Endothelial cell of umbilical vein (primary cell): ENCODE data around the gene IRF2. TPM values are rescaled to one million over a fixed set of nuclear protein-coding genes. Genes with fewer than 3 reads are reported as not detected.
A peak's percentile ranks its signal among the peaks of the same experiment; 100 is the strongest.

ENCODE experiments used
- BruUV-seq: library from RNA; stranded (reverse); fragments of 400-500 nt; replicated peaks from 2 replicates; lab custom pipeline; 2021; lab: Mats Ljungman, UMichigan
- CTCF ChIA-PET: fragments of 300-600, 350-600 bp; sonication (Branson Sonifier 250); formaldehyde crosslinking; loops from one replicate; lab custom pipeline; 2021; ENCODE audit warnings: antibody characterized with exemption, inconsistent platforms; lab: Charles Lee
- POLR2A ChIA-PET: fragments of 300-600, 350-600 bp; sonication (Branson Sonifier 250); formaldehyde crosslinking; loops from one replicate; lab custom pipeline; 2021; ENCODE audit warnings: antibody characterized with exemption, inconsistent platforms; lab: Charles Lee
- DNase-seq: peaks from one replicate; pipeline ENCODE4 v3.0.0-alpha.2; 2011; ENCODE audit warnings: low read depth, low spot score
- FAIRE-seq: peaks from 2 replicates; lab custom pipeline; 2011; peaks lifted over from hg19 to GRCh38; lab: Jason Lieb, UNC
- H2AFZ ChIP-seq: 2 replicates; pipeline ENCODE4 v1.6.0; 2012; ENCODE audit warnings: low read depth, low read length, control low read depth, inconsistent platforms
- H3K27ac ChIP-seq: 2 replicates; pipeline ENCODE4 v1.5.1; 2011; ENCODE audit warnings: low read depth, mild to moderate bottlenecking, control low read depth, low read length, moderate library complexity; ENCODE audit not compliant: insufficient read depth
- H3K27me3 ChIP-seq, 2 experiments: 2 replicates each; pipeline versions ENCODE4 v1.6.0 to v1.6.1; 2011; ENCODE audit warnings: low read length in 2 of 2, mixed read lengths in 1 of 2; ENCODE audit not compliant: control insufficient read depth in 2 of 2, insufficient read depth in 2 of 2
- H3K36me3 ChIP-seq, 2 experiments: 2 replicates in 1 of 2; 3 replicates in 1 of 2; pipeline ENCODE4 v1.5.1; 2011; ENCODE audit warnings: low read length in 2 of 2, mild to moderate bottlenecking in 1 of 2, moderate library complexity in 1 of 2; ENCODE audit not compliant: control insufficient read depth in 2 of 2, insufficient read depth in 2 of 2; ENCODE audit errors: extremely low read depth in 1 of 2
- H3K4me1 ChIP-seq: 3 replicates; pipeline ENCODE4 v1.5.1; 2011; ENCODE audit warnings: mild to moderate bottlenecking, low read length; ENCODE audit not compliant: control insufficient read depth, insufficient read depth; ENCODE audit errors: extremely low read depth
- H3K4me2 ChIP-seq: 2 replicates; pipeline ENCODE4 v1.6.1; 2011; ENCODE audit warnings: low read length, control low read depth, mixed read lengths; ENCODE audit not compliant: insufficient read depth
- H3K4me3 ChIP-seq, 3 experiments: fragments of 200-600 bp in 1 of 3; sonication (generic), shearing (Covaris generic) in 1 of 3; replicated peaks in 1 of 3; 2 replicates each; pipeline ENCODE4 v1.5.1; 2011 to 2016; ENCODE audit warnings: control low read depth in 3 of 3, low read length in 3 of 3, mild to moderate bottlenecking in 2 of 3, inconsistent platforms in 1 of 3, low read depth in 1 of 3, moderate library complexity in 1 of 3; ENCODE audit not compliant: insufficient read depth in 1 of 3
- H3K79me2 ChIP-seq: 2 replicates; pipeline ENCODE4 v1.6.0; 2012; ENCODE audit warnings: low read length, inconsistent platforms; ENCODE audit not compliant: control insufficient read depth, insufficient read depth
- H3K9ac ChIP-seq: replicated peaks from 2 replicates; pipeline ENCODE3; 2011; ENCODE audit warnings: low read length, control low read depth; ENCODE audit not compliant: insufficient read depth; ENCODE audit errors: extremely low read depth
- H3K9me1 ChIP-seq: replicated peaks from 3 replicates; pipeline ENCODE4 v1.6.0; 2011; ENCODE audit warnings: mild to moderate bottlenecking, low read length; ENCODE audit not compliant: control insufficient read depth, insufficient read depth; ENCODE audit errors: extremely low read depth
- H3K9me3 ChIP-seq: replicated peaks from 2 replicates; pipeline ENCODE4 v1.5.1; 2012; ENCODE audit warnings: low read length, inconsistent platforms; ENCODE audit not compliant: control insufficient read depth, insufficient read depth
- H4K20me1 ChIP-seq: replicated peaks from 2 replicates; pipeline ENCODE3; 2011; ENCODE audit warnings: mild to moderate bottlenecking, low read length; ENCODE audit not compliant: control insufficient read depth, insufficient read depth; ENCODE audit errors: extremely low read depth
- FOS ChIP-seq: IDR thresholded peaks from 2 replicates; pipeline ENCODE4 v1.6.1; 2011; ENCODE audit warnings: mild to moderate bottlenecking, low read length, moderate library complexity, borderline replicate concordance; ENCODE audit not compliant: insufficient read depth
- GATA2 ChIP-seq: IDR thresholded peaks from 2 replicates; pipeline ENCODE4 v1.7.0; 2011; ENCODE audit warnings: low read depth, mild to moderate bottlenecking, moderate library complexity, mixed read lengths, low read length; ENCODE audit not compliant: insufficient read length, insufficient read depth
- MAX ChIP-seq: IDR thresholded peaks from 2 replicates; pipeline ENCODE4 v1.6.1; 2011; ENCODE audit not compliant: insufficient read depth, insufficient read length
- POLR2AphosphoS5 ChIP-seq: IDR thresholded peaks from 2 replicates; pipeline ENCODE4 v1.6.1; 2012; ENCODE audit warnings: low read depth, mild to moderate bottlenecking, control low read depth, low read length, moderate library complexity; ENCODE audit not compliant: insufficient read depth
- dilution Hi-C: fragments of 300-500 bp; cut with MboI; formaldehyde crosslinking; loops from one replicate; pipeline ENCODE4 v1.15.0; 2019; ENCODE audit warnings: low sequenced_read_pairs; ENCODE audit not compliant: extremely low pct_ligation_motif_present
- intact Hi-C: fragments of 100-400 bp; cut with micrococcal nuclease; formaldehyde crosslinking; loops from one replicate; pipeline ENCODE4 v1.10.0; 2022
- polyA plus RNA-seq, 4 experiments: library from polyadenylated mRNA; depleted of rRNA in 3 of 4; stranded (reverse) in 3 of 4; unstranded in 1 of 4; fragments of >200 nt; gene quantifications; 2 replicates each; pipeline versions ENCODE4 v1.2.1 to v1.2.3, GENCODE V29; 2011 to 2012; ENCODE audit warnings: missing spikeins in 1 of 4
- total RNA-seq: library from RNA; stranded (reverse); gene quantifications from 2 replicates; pipeline ENCODE4 v1.2.3, GENCODE V29; 2021

IRF2 gene
- total and polyA plus RNA-seq, 2 donors (not counting 3 experiments of a cell fraction or from before 2014, with no cell fraction given) = 26.9 to 27.6 TPM

- intact Hi-C loops = loop anchor here (1.0 to 5.0 kb wide), 4 partner anchors 89 to 347 kb away; partner anchors contain the start of genes CENPU and IRF2
- H3K79me2 ChIP-seq = no peaks in the 10 kb centered on the region
- peak overlapping the region; percentile 71 for H3K27ac ChIP-seq
- H3K4me3 ChIP-seq = no peak overlapping the region
- peaks cover 52% of the 10 kb centered on the region for H3K4me1 ChIP-seq
- CTCF ChIA-PET = interaction anchor here (1.1 to 3.1 kb wide), 3 partner anchors 97 to 121 kb away, joined by 4 to 23 read pairs (median 6); no protein-coding TSS in a partner anchor
- H2AFZ ChIP-seq = no peak overlapping the region
- dilution Hi-C loops = no loop called here
- POLR2A ChIA-PET = no interaction called here
- H4K20me1 ChIP-seq = no peaks in the 10 kb centered on the region
- no peak overlapping the region for H3K4me2 ChIP-seq
- no peaks in the 10 kb centered on the region for H3K9me3 ChIP-seq
- BruUV-seq = no TSS peak
- no peaks in the 10 kb centered on the region for H3K27me3 ChIP-seq
- TF ChIP-seq GATA2 = no peak
- TF ChIP-seq MAX = no peak
- TF ChIP-seq POLR2AphosphoS5 = no peak
- no peak for TF ChIP-seq FOS
- DNase-seq (no peak), FAIRE-seq (no peak)
- peaks cover 3 to 10% of the 10 kb centered on the region in 2 experiments for H3K36me3 ChIP-seq
- no peaks in the 10 kb centered on the region for H3K9me1 ChIP-seq
- H3K9ac ChIP-seq = no peak overlapping the region
Measured at GRCh38 chr4:184384810-184385557, 89.4 kb downstream of the IRF2 start.
